ENCODE results near the gene HLF. TPM values are rescaled to one million over a fixed set of nuclear protein-coding genes. Genes with fewer than 3 reads are reported as not detected.

HLF gene
- 0.26 and 0.29 TPM in 2 replicates for total RNA-seq (2014; rRNA removed)
- 0.02 TPM for polyA plus RNA-seq (2012)

- peak; percentile 68 for DNase-seq (ENCODE audit: low read depth)
These were observed at the start of gene HLF for GRCh38 chr17:55264645-55265298. HLF (plus strand) TSS chr17:55264960; CDS start chr17:55265485, 525 bp downstream.

DNA sequence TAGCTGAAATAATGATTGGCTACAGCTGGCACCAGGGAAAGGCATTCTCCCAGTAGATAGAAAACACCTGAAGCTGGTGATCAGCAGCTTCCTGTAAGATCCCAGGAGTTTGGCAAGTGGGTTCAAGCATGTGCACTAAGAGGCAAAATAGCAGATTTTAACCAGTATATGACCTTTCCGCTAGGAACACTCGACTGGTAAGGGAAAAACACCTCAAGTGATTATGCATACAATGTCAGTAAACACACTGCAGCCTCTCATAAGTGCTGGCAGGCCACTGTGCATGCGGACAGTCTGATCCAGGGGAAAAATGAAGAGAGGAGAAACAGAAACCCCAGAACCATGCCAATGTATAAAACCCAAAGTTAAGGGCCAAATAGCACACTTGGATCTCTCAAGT is 49.0 kb upstream of the HLF start:
- DNase-seq (ENCODE audit: low read depth): no peak

DNA sequence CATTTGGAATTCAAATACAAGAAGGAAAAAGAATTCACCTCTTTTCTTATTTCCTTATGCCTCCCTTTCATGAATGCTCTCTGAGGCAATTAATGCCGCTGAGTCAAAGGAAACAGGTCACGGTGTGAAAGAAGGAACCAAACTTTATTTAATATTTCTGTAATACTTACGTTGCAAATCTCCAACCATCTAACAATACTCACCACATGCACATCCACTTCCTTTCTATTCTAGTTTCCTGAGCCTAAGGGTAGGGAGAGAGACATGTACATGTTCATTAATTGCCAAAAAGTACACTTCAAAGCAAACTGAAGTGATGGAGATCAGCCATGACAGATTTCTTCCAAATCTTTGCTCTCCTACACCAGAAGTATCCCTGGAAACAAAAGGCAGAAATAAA is 47.9 kb upstream of the HLF start:
- DNase-seq (ENCODE audit: low read depth): no peak

- peak; percentile 11 for DNase-seq (ENCODE audit: low read depth)
These were observed 45.3 kb upstream of the HLF start for GRCh38 chr17:55219459-55219858.

- no peak for DNase-seq (ENCODE audit: low read depth)
These were observed 44.8 kb upstream of the HLF start for GRCh38 chr17:55219934-55220333.

- DNase-seq (ENCODE audit: low read depth): no peak
These were observed 41.2 kb upstream of the HLF start for GRCh38 chr17:55223524-55223923.

- no peak for DNase-seq (ENCODE audit: low read depth)
These were observed 40.0 kb upstream of the HLF start for GRCh38 chr17:55224746-55225145.

- no peak for DNase-seq (ENCODE audit: low read depth)
These were observed 39.5 kb upstream of the HLF start for GRCh38 chr17:55225237-55225636.

DNA sequence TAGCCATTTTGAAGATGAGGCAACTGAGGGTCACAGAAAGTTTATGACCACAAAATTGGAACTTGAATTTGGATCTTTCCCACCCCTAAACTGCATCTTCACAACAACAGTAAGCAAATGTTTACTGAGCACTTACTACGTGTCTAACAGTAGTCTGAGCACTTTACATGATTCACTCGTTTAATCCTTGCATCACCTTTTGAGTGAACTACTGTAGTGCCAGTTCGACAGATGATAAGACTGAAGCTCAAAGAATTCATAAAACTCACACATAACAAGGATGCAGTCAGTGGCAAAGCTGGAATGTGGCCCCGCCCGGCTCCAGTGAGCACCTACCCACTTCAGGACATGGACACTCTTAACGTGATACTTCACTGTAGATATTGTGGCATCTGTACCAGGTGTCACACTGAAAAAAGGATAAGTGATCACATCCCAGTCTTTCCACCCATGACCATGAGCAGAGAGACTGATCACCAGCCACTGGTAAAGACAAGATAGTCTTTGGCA is 36.0 kb upstream of the HLF start:
- DNase-seq (ENCODE audit: low read depth): no peak

DNA sequence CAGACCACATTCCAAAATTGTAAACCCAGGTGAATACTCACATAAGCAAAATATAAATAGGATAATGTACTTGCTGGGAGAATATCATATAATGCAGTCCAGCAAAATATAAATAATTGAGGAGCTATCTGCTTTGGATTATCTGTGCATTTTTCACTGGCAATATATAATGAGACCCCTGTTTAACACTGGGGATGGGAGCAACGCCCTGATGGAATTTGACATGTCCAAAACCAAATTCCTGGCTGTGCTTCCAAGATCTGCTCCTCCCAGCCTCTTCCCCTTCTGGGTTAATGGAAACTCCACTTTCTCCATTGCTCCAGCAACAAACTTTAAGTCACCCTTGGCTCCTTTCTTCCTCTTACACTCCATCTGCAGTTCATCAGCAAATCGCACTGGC is 35.5 kb upstream of the HLF start:
- no peak for DNase-seq (ENCODE audit: low read depth)

- DNase-seq (ENCODE audit: low read depth): no peak
These were observed 34.0 kb upstream of the HLF start for GRCh38 chr17:55230716-55231115.

- no peak for DNase-seq (ENCODE audit: low read depth)
These were observed 30.9 kb upstream of the HLF start for GRCh38 chr17:55233840-55234239.

- DNase-seq (ENCODE audit: low read depth): no peak
These were observed 28.4 kb upstream of the HLF start for GRCh38 chr17:55236316-55236715.

- DNase-seq (ENCODE audit: low read depth): no peak
These were observed 27.5 kb upstream of the HLF start for GRCh38 chr17:55237268-55237667.

- DNase-seq (ENCODE audit: low read depth): no peak
These were observed 26.9 kb upstream of the HLF start for GRCh38 chr17:55237841-55238178.

- DNase-seq (ENCODE audit: low read depth): peak; percentile 91
These were observed 26.4 kb upstream of the HLF start for GRCh38 chr17:55238179-55238930.

DNA sequence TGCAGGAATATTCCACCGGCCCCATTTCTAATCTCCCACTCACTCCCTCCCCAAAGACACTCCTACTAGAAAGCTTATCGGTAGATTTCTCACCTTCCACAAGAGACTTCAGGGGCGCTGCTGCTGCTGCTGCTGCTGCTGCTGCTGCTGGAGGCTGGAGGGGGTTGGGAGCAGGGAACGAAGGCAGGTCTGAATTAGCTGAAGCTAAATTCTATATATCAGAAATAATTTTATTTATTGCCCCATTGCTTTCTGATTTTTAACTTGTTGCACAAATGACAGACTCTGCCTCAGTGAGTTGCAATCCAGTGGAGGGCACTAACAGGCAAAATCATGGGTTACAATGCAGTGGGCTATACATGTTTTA is 25.8 kb upstream of the HLF start:
- DNase-seq (ENCODE audit: low read depth): no peak

- no peak for DNase-seq (ENCODE audit: low read depth)
These were observed 23.7 kb upstream of the HLF start for GRCh38 chr17:55241097-55241496.

GRCh38 chr17:55242476-55242875 is 22.3 kb upstream of the HLF start:
- peak; percentile 9 for DNase-seq (ENCODE audit: low read depth)

- no peak for DNase-seq (ENCODE audit: low read depth)
These were observed 18.8 kb upstream of the HLF start for GRCh38 chr17:55245986-55246385.

GRCh38 chr17:55246583-55246982 is 18.2 kb upstream of the HLF start:
- DNase-seq (ENCODE audit: low read depth): no peak

DNA sequence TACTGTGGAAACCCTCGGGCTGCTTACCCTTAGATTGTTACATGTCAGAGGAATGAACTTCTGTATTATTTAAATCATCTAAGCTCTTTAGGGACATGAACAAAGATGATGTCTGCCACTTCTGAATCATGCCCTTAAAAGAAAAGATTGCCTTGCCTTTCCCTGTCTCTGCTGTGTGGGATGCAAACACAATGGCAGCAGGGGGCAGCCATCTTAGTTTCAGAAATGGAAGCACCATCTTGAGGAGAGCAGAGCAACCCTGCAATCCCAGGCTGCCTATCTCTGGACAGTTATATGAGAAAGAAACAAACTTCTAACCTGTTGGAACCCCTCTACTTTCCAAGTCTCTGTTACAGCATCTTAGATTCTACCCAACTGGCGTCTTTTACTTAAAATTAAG is 16.7 kb upstream of the HLF start:
- DNase-seq (ENCODE audit: low read depth): no peak

- DNase-seq (ENCODE audit: low read depth): no peak
These were observed 14.9 kb upstream of the HLF start for GRCh38 chr17:55249861-55250260.

Measured in LHCN-M2 (cell line).